A172 (cell line): ENCODE results near the gene PSMB10. TPM values are rescaled to one million over a fixed set of nuclear protein-coding genes. Genes with fewer than 3 reads are reported as not detected.
A peak's percentile ranks its signal among the peaks of the same experiment; 100 is the strongest.

ENCODE experiments used
- DNase-seq: peaks from one replicate; pipeline ENCODE4 v3.0.0-alpha.2; 2015; ENCODE audit warnings: low spot score
- total RNA-seq: library from RNA; depleted of rRNA; stranded (reverse); fragments of >200 nt; shearing (Covaris generic); gene quantifications from 2 replicates; pipeline ENCODE4 v1.2.3, GENCODE V29; 2014; rRNA removed

PSMB10 gene
- total RNA-seq, 1 experiment from 2014 or later: 28.8 TPM

GRCh38 chr16:67892375-67892774 is 44.3 kb downstream of the PSMB10 start:
- no peak for DNase-seq

- DNase-seq: no peak
These were observed 48.3 kb downstream of the PSMB10 start for GRCh38 chr16:67888331-67888730.

GRCh38 chr16:67886387-67886786 is 50.3 kb downstream of the PSMB10 start:
- no peak for DNase-seq

- DNase-seq: no peak
These were observed 50.7 kb downstream of the PSMB10 start for GRCh38 chr16:67885976-67886375.

GRCh38 chr16:67885545-67885944 is 51.1 kb downstream of the PSMB10 start:
- DNase-seq: no peak

GRCh38 chr16:67884684-67885083 is 52.0 kb downstream of the PSMB10 start, which contains the start of gene NRN1L:
TSS of gene NRN1L (plus strand) at chr16:67884885. CDS start at chr16:67884904, 19 bp downstream.
- peak; percentile 78 for DNase-seq

Other genes starting within 250 kb of the PSMB10 start
- gene GFOD2, start 217.5 kb downstream of the PSMB10 start, total RNA-seq: 21.9 and 25.9 TPM in 2 replicates
- 3.7 and 8.8 TPM in 2 replicates for gene RANBP10, start 130.3 kb downstream of the PSMB10 start, total RNA-seq
- 0.05 and 0.55 TPM in 2 replicates for gene TSNAXIP1, start 130.0 kb downstream of the PSMB10 start, total RNA-seq
- gene THAP11, start 94.5 kb downstream of the PSMB10 start, total RNA-seq: 21.4 and 21.6 TPM in 2 replicates
- 68.5 and 72.4 TPM in 2 replicates for gene NUTF2, start 89.9 kb downstream of the PSMB10 start, total RNA-seq
- gene CENPT, start 89.2 kb downstream of the PSMB10 start, total RNA-seq: 25.5 and 27.9 TPM in 2 replicates
- 31.8 and 50.7 TPM in 2 replicates for gene EDC4, start 63.8 kb downstream of the PSMB10 start, total RNA-seq
- not detected in 2 replicates for gene NRN1L, start 52.0 kb downstream of the PSMB10 start, total RNA-seq
- 3.3 and 3.5 TPM in 2 replicates for gene PSKH1, start 43.6 kb downstream of the PSMB10 start, total RNA-seq
- gene CTRL, start 5.0 kb downstream of the PSMB10 start, total RNA-seq: 0.33 and 0.96 TPM in 2 replicates
- gene LCAT, start 7.3 kb upstream of the PSMB10 start, total RNA-seq: 4.9 and 16.7 TPM in 2 replicates
- 25.1 and 26.6 TPM in 2 replicates for gene SLC12A4, start 31.8 kb upstream of the PSMB10 start, total RNA-seq
- not detected in 2 replicates for gene DPEP3, start 43.6 kb upstream of the PSMB10 start, total RNA-seq
- gene DPEP2, start 62.6 kb upstream of the PSMB10 start, total RNA-seq: not detected in 2 replicates
- not detected in 2 replicates for gene DPEP2NB, start 79.1 kb upstream of the PSMB10 start, total RNA-seq
- 9.1 and 10.2 TPM in 2 replicates for gene DDX28, start 86.4 kb upstream of the PSMB10 start, total RNA-seq
- gene DUS2, start 86.4 kb upstream of the PSMB10 start, total RNA-seq: 12.8 and 12.9 TPM in 2 replicates
- gene NFATC3, start 148.5 kb upstream of the PSMB10 start, total RNA-seq: 13.4 and 14.3 TPM in 2 replicates